Body of pancreas (tissue), 4 donors: Measurements from ENCODE around the gene USB1.

Experiments used
- POLR2A ChIP-seq, 3 donors: fragments of 450-650 bp; IDR thresholded peaks; one replicate each; pipeline ENCODE4 v1.6.1; 2016; ENCODE audit warnings: antibody characterized with exemption in 3 of 3, mild to moderate bottlenecking in 2 of 3
- TF ChIP-seq, protein P1 (sequence below), 7 experiments: fragments of 450-650 bp in 4 of 7; fragments of 200-600 bp in 3 of 7; sonication (generic) in 3 of 7; IDR thresholded peaks; one replicate each; pipeline ENCODE4 v1.5.1; 2016 to 2019; ENCODE audit warnings: antibody characterized with exemption in 7 of 7

DNA sequence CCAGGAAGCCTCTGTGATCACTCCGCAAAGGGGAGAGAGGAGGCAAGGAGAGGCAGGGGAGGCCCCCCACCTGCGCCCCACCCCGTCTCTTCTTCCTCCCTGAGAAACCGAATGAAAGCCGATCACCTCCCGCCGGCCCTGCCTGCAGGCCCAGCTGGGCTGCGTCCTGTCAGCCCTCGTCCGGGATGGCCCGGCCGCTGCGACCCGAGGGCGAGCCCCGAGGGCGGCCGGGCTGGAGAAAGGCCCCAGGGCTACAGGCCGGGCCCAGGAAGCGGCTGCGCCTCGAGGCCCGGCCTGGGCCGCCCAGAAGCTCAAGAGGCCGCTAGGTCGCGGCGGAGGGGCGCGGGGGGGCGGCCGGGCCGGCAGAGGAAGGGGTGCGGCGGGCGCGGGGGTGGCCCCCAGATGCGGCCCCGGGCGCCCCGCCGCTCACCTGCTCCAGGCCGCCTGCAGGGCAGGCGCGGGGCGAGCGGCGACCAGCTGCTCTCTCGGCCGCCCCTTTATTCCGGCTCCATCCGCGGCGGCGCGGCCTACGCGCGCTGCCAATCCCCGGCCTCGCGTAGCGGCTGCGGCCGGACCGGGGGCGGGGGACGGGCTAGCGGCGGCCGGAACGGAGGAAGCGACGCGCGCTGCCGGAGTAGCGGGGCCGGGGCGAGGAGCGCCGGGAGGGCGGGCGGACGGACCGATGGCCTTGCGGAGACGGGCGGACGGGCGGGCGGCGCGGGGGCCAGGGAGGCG, 1.1 kb upstream of the USB1 start, which contains the start of gene ZNF319:
- TF ChIP-seq, protein P1, sequence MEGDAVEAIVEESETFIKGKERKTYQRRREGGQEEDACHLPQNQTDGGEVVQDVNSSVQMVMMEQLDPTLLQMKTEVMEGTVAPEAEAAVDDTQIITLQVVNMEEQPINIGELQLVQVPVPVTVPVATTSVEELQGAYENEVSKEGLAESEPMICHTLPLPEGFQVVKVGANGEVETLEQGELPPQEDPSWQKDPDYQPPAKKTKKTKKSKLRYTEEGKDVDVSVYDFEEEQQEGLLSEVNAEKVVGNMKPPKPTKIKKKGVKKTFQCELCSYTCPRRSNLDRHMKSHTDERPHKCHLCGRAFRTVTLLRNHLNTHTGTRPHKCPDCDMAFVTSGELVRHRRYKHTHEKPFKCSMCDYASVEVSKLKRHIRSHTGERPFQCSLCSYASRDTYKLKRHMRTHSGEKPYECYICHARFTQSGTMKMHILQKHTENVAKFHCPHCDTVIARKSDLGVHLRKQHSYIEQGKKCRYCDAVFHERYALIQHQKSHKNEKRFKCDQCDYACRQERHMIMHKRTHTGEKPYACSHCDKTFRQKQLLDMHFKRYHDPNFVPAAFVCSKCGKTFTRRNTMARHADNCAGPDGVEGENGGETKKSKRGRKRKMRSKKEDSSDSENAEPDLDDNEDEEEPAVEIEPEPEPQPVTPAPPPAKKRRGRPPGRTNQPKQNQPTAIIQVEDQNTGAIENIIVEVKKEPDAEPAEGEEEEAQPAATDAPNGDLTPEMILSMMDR (IDR thresholded peaks at IDR 0.05): no peak
- no peak for TF ChIP-seq POLR2A (IDR thresholded peaks at IDR 0.05)
